DOHH2 (cell line): ENCODE data around the gene FBXW5.

Source experiments
- EZH2phosphoT487 ChIP-seq: fragments of 200-600 bp; sonication (generic); IDR thresholded peaks from 2 replicates; pipeline ENCODE4 v1.6.1; 2017; ENCODE audit warnings: borderline replicate concordance, mild to moderate bottlenecking, antibody characterized with exemption, low read length, moderate library complexity, mixed read lengths
- TF ChIP-seq, protein P1 (sequence below): fragments of 200-600 bp; sonication (generic); IDR thresholded peaks from one replicate; pipeline ENCODE4 v1.5.1; 2014; ENCODE audit warnings: antibody characterized with exemption, mild to moderate bottlenecking, low read depth, low read length; ENCODE audit not compliant: poor library complexity, severe bottlenecking

DNA sequence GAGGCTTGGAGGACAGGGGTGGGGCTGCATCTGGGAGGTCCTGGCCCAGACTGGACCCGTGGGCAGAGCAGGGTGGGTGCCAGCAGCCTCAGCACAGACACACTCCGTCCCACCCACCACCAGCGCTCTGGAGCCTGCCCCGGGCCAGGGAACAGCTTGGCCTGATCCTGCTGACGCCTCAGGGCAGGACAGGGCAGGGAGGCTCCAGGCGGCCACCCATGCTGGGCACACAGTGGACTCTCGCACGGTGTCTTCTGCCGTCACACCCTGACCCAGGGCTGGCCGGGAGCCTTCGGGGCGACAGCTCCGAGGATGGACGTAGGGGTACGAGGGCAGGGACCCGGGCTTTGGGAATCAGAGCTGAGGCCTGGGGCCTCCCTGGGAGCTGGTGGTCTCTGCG, 24.6 kb upstream of the FBXW5 start:
- TF ChIP-seq, protein P1, sequence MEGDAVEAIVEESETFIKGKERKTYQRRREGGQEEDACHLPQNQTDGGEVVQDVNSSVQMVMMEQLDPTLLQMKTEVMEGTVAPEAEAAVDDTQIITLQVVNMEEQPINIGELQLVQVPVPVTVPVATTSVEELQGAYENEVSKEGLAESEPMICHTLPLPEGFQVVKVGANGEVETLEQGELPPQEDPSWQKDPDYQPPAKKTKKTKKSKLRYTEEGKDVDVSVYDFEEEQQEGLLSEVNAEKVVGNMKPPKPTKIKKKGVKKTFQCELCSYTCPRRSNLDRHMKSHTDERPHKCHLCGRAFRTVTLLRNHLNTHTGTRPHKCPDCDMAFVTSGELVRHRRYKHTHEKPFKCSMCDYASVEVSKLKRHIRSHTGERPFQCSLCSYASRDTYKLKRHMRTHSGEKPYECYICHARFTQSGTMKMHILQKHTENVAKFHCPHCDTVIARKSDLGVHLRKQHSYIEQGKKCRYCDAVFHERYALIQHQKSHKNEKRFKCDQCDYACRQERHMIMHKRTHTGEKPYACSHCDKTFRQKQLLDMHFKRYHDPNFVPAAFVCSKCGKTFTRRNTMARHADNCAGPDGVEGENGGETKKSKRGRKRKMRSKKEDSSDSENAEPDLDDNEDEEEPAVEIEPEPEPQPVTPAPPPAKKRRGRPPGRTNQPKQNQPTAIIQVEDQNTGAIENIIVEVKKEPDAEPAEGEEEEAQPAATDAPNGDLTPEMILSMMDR = no peak
- TF ChIP-seq EZH2phosphoT487 = no peak
